HPDE6-E6E7 (cell line): ENCODE data around the gene SLX4IP.

ENCODE experiments used
- DNase-seq: peaks from one replicate; pipeline ENCODE4 v3.0.0; 2011; ENCODE audit warnings: missing footprints; ENCODE audit errors: extremely low spot score

The SLX4IP gene

GRCh38 chr20:10466325-10466724 lies 31.2 kb downstream of the SLX4IP start:
- DNase-seq: no peak

GRCh38 chr20:10466855-10467254 lies 31.8 kb downstream of the SLX4IP start:
- no peak for DNase-seq

GRCh38 chr20:10467681-10468339 lies 32.7 kb downstream of the SLX4IP start:
- DNase-seq: no peak

- no peak for DNase-seq
Observed at GRCh38 chr20:10468340-10468845, 33.3 kb downstream of the SLX4IP start.

- no peak for DNase-seq
Observed at GRCh38 chr20:10469056-10469455, 34.0 kb downstream of the SLX4IP start.

- no peak for DNase-seq
Observed at GRCh38 chr20:10469599-10469998, 34.5 kb downstream of the SLX4IP start.

GRCh38 chr20:10470276-10470675 lies 35.2 kb downstream of the SLX4IP start:
- DNase-seq: no peak

- DNase-seq: no peak
Observed at GRCh38 chr20:10472871-10473270, 37.8 kb downstream of the SLX4IP start.

- DNase-seq: no peak
Observed at GRCh38 chr20:10474606-10475184, 39.6 kb downstream of the SLX4IP start.

- no peak for DNase-seq
Observed at GRCh38 chr20:10475225-10475624, 40.1 kb downstream of the SLX4IP start.

- no peak for DNase-seq
Observed at GRCh38 chr20:10476319-10476724, 41.2 kb downstream of the SLX4IP start.

- no peak for DNase-seq
Observed at GRCh38 chr20:10478205-10478604, 43.1 kb downstream of the SLX4IP start.

GRCh38 chr20:10478930-10479329 lies 43.8 kb downstream of the SLX4IP start:
- no peak for DNase-seq

GRCh38 chr20:10481676-10482075 lies 46.6 kb downstream of the SLX4IP start:
- no peak for DNase-seq

- DNase-seq: no peak
Observed at GRCh38 chr20:10483691-10484090, 48.6 kb downstream of the SLX4IP start.

- no peak for DNase-seq
Observed at GRCh38 chr20:10487142-10488136, 52.3 kb downstream of the SLX4IP start.

- no peak for DNase-seq
Observed at GRCh38 chr20:10488534-10488933, 53.4 kb downstream of the SLX4IP start.

GRCh38 chr20:10489853-10490252 lies 54.7 kb downstream of the SLX4IP start:
- no peak for DNase-seq

GRCh38 chr20:10490257-10490656 lies 55.2 kb downstream of the SLX4IP start:
- DNase-seq: no peak

GRCh38 chr20:10490706-10491105 lies 55.6 kb downstream of the SLX4IP start:
- DNase-seq: no peak

GRCh38 chr20:10492065-10492464 lies 57.0 kb downstream of the SLX4IP start:
- DNase-seq: no peak

GRCh38 chr20:10492844-10493243 lies 57.7 kb downstream of the SLX4IP start:
- no peak for DNase-seq
